Ammon's horn (tissue), 1 donor: Measurements from ENCODE around the gene MRNIP.

ENCODE experiments used
- DNase-seq: peaks from one replicate; pipeline ENCODE4 v3.0.0-alpha.2; 2016; ENCODE audit warnings: low spot score

Gene MRNIP

GRCh38 chr5:179803651-179804554 lies 54.7 kb downstream of the MRNIP start:
- no peak for DNase-seq

- DNase-seq, result no peak
Observed at GRCh38 chr5:179802950-179803562, 55.6 kb downstream of the MRNIP start.

GRCh38 chr5:179802207-179802883 lies 56.3 kb downstream of the MRNIP start:
- no peak for DNase-seq

- no peak for DNase-seq
Observed at GRCh38 chr5:179801304-179802206, 57.1 kb downstream of the MRNIP start.

GRCh38 chr5:179800696-179801201 lies 57.9 kb downstream of the MRNIP start:
- no peak for DNase-seq

GRCh38 chr5:179800071-179800695 lies 58.4 kb downstream of the MRNIP start:
- no peak for DNase-seq

- no peak for DNase-seq
Observed at GRCh38 chr5:179799644-179799973, 59.0 kb downstream of the MRNIP start.

- no peak for DNase-seq
Observed at GRCh38 chr5:179798771-179799643, 59.6 kb downstream of the MRNIP start.

GRCh38 chr5:179798144-179798770 lies 60.4 kb downstream of the MRNIP start:
- no peak for DNase-seq

GRCh38 chr5:179797741-179798140 lies 60.9 kb downstream of the MRNIP start:
- DNase-seq, result no peak

GRCh38 chr5:179796877-179797608 lies 61.6 kb downstream of the MRNIP start:
- DNase-seq, result no peak

- DNase-seq, result peak; percentile 85
Observed at GRCh38 chr5:179795863-179796833, 62.5 kb downstream of the MRNIP start.

GRCh38 chr5:179795049-179795862 lies 63.4 kb downstream of the MRNIP start:
- DNase-seq, result peak; percentile 22

GRCh38 chr5:179794575-179794974 lies 64.0 kb downstream of the MRNIP start:
- DNase-seq, result no peak

GRCh38 chr5:179794171-179794570 lies 64.4 kb downstream of the MRNIP start:
- no peak for DNase-seq

GRCh38 chr5:179793468-179794139 lies 65.0 kb downstream of the MRNIP start, which contains the start of gene LTC4S:
Gene LTC4S, plus strand, starts transcription at chr5:179793986. Its CDS starts 95 bp downstream, at chr5:179794081.
- DNase-seq, result peak; percentile 86
